ENCODE measurements around the gene DDAH1. TPM values are rescaled to one million over a fixed set of nuclear protein-coding genes. Genes with fewer than 3 reads are reported as not detected.

DDAH1 gene
- total and polyA plus RNA-seq, 5 donors from 2014 or later, result 0.15 TPM; not detected in 4

DNA sequence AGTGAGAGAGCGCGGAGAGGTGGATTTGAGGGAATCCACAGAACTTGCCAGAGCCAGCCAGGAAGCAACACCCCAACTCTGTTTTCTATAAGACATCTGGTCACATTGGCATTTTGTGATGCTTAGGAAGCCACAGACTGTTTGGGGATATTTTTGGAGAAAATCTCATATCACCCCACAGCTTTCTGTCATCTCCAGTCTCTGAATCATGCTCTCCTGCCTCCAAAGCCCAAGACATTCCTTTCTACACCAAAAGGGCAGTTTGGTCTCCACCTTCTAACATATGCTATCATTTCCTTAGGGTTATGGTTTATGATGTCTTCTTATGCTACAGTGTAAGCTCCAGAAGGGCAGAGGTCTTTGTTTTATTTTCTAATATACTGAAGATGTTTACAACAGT, 174.1 kb downstream of the DDAH1 start:
- Mint-ChIP-seq H3K36me3 (no peaks in the 10 kb centered on the region), H3K4me3 (no peak overlapping the region), H3K4me1 (no peaks in the 10 kb centered on the region), H3K27ac (no peak overlapping the region), H3K27me3 (peaks cover 4% of the 10 kb centered on the region), H3K9me3 (no peaks in the 10 kb centered on the region)
- Histone ChIP-seq H3K4me3 (ENCODE audit: low read depth, low read length) (no peak overlapping the region), H3K9me3 (ENCODE audit: control insufficient read depth in 2 of 2, low read length in 2 of 2) (no peaks in the 10 kb centered on the region), H3K36me3 (ENCODE audit: control insufficient read depth, insufficient read depth, low read length) (no peaks in the 10 kb centered on the region), H3K27ac (ENCODE audit: insufficient read depth, low read length, poor library complexity, severe bottlenecking) (no peak overlapping the region), H3K27me3 (ENCODE audit: control insufficient read depth, insufficient read depth, low read length) (no peaks in the 10 kb centered on the region), H3K4me1 (ENCODE audit: control insufficient read depth, insufficient read depth, low read length, poor library complexity, severe bottlenecking) (no peaks in the 10 kb centered on the region)
- no peak for DNase-seq
- ATAC-seq (ENCODE audit: low read depth in 2 of 2), result no peak

DNA sequence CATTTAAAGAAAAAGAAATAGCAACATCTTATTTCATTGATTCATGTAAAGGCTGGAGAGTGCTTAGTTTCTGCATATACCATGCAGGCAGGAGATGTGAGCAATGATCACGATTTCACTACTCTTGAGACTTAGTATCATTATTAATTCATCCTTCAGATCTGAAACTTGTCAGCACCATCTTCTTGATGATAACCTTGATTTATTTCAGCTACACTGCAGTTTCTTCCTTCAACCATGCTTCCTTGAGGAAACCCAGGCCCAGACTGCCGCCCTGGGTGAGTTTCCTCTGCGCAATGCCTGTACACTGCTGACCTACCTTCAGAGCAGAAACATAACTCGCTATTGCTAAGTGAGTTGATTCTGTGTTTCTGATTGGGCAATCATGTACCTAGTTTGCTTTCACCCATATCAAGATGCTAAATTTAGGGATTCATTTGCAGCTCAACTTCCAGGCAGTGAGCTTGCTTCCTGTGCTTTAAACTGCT, 175.1 kb downstream of the DDAH1 start:
- no peaks in the 10 kb centered on the region for H3K36me3 Mint-ChIP-seq
- H3K4me3 Mint-ChIP-seq, result no peak overlapping the region
- no peaks in the 10 kb centered on the region for H3K9me3 Mint-ChIP-seq
- no peak overlapping the region for H3K27ac ChIP-seq (ENCODE audit: insufficient read depth, low read length, poor library complexity, severe bottlenecking)
- no peaks in the 10 kb centered on the region for H3K4me1 Mint-ChIP-seq
- no peaks in the 10 kb centered on the region for H3K27me3 ChIP-seq (ENCODE audit: control insufficient read depth, insufficient read depth, low read length)
- no peak for ATAC-seq (ENCODE audit: low read depth in 2 of 2)
- H3K9me3 ChIP-seq (ENCODE audit: control insufficient read depth in 2 of 2, low read length in 2 of 2), result no peaks in the 10 kb centered on the region
- H3K27me3 Mint-ChIP-seq, result peaks cover 4% of the 10 kb centered on the region
- H3K4me3 ChIP-seq (ENCODE audit: low read depth, low read length), result no peak overlapping the region
- no peaks in the 10 kb centered on the region for H3K4me1 ChIP-seq (ENCODE audit: control insufficient read depth, insufficient read depth, low read length, poor library complexity, severe bottlenecking)
- DNase-seq, result no peak
- no peak overlapping the region for H3K27ac Mint-ChIP-seq
- H3K36me3 ChIP-seq (ENCODE audit: control insufficient read depth, insufficient read depth, low read length), result no peaks in the 10 kb centered on the region

DNA sequence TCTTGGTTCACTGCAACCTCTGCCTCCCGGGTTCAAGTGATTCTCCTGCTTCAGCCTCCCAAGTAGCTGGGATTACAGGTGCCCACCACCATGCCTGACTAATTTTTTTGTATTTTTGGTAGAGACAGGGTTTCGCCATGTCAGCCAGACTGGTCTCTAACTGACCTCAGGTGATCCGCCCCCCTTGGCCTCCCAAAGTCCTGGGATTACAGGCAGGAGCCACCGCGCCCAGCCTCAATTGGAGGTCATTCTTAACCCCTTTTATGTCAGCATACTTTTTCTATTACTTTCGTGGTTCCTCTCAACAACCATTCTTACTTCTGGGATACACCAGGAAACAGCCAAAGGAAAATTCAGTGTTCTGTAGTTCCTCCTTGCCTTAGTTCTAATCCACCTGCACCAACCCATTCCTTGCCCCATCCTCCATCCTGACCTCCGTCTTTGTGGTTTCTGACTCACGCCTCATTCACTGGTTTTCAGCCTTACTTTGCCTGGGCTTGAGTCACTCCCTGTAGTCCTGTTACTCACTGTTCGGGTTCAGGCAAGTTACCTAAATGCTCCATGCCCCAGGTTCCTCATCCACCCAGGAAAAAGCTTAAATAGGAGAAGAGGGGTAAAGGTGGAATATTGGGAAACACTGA, 175.6 kb downstream of the DDAH1 start:
- no peaks in the 10 kb centered on the region for H3K36me3 Mint-ChIP-seq
- Histone ChIP-seq H3K27me3 (ENCODE audit: control insufficient read depth, insufficient read depth, low read length) (no peaks in the 10 kb centered on the region), H3K36me3 (ENCODE audit: control insufficient read depth, insufficient read depth, low read length) (no peaks in the 10 kb centered on the region), H3K27ac (ENCODE audit: insufficient read depth, low read length, poor library complexity, severe bottlenecking) (no peak overlapping the region), H3K9me3 (ENCODE audit: control insufficient read depth in 2 of 2, low read length in 2 of 2) (no peaks in the 10 kb centered on the region), H3K4me1 (ENCODE audit: control insufficient read depth, insufficient read depth, low read length, poor library complexity, severe bottlenecking) (no peaks in the 10 kb centered on the region), H3K4me3 (ENCODE audit: low read depth, low read length) (no peak overlapping the region)
- no peak overlapping the region for H3K27ac Mint-ChIP-seq
- H3K4me1 Mint-ChIP-seq, result no peaks in the 10 kb centered on the region
- no peak for DNase-seq
- no peak overlapping the region for H3K4me3 Mint-ChIP-seq
- no peaks in the 10 kb centered on the region for H3K9me3 Mint-ChIP-seq
- H3K27me3 Mint-ChIP-seq, result peaks cover 4% of the 10 kb centered on the region
- no peak for ATAC-seq (ENCODE audit: low read depth in 2 of 2)

DNA sequence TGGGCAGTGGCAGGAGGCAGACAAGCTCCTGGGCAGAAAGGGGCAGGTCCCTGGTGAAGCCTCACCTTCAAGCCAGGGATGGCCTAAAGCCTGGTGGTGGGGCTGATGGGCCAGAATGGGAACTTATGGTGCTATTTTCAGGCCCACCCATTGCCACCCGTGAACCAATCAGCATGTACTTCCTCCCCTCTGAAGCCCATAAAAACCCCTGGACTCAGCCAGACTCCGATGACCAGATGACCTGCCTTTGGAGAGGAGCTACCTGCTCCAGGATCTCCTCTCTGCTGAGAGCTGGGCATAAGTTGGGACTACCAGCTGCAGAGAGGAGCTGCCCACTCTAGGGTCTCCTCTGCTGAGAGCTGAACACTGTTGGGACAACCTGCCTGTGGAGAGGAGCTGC, 180.8 kb downstream of the DDAH1 start:
- no peak overlapping the region for H3K27ac Mint-ChIP-seq
- no peaks in the 10 kb centered on the region for H3K27me3 ChIP-seq (ENCODE audit: control insufficient read depth, insufficient read depth, low read length)
- H3K4me3 Mint-ChIP-seq, result no peak overlapping the region
- peaks cover 0 to 16% (median 3%) of the 10 kb centered on the region in 4 donors for H3K4me1 Mint-ChIP-seq
- no peak for DNase-seq
- H3K36me3 ChIP-seq (ENCODE audit: control insufficient read depth, insufficient read depth, low read length), result no peaks in the 10 kb centered on the region
- no peaks in the 10 kb centered on the region for H3K9me3 ChIP-seq (ENCODE audit: control insufficient read depth in 2 of 2, low read length in 2 of 2)
- H3K4me1 ChIP-seq (ENCODE audit: control insufficient read depth, insufficient read depth, low read length, poor library complexity, severe bottlenecking), result no peaks in the 10 kb centered on the region
- H3K27ac ChIP-seq (ENCODE audit: insufficient read depth, low read length, poor library complexity, severe bottlenecking), result no peak overlapping the region
- no peaks in the 10 kb centered on the region for H3K9me3 Mint-ChIP-seq
- no peak for ATAC-seq (ENCODE audit: low read depth in 2 of 2)
- no peaks in the 10 kb centered on the region for H3K36me3 Mint-ChIP-seq
- H3K27me3 Mint-ChIP-seq, result peaks cover under 1% of the 10 kb centered on the region
- H3K4me3 ChIP-seq (ENCODE audit: low read depth, low read length), result no peak overlapping the region

DNA sequence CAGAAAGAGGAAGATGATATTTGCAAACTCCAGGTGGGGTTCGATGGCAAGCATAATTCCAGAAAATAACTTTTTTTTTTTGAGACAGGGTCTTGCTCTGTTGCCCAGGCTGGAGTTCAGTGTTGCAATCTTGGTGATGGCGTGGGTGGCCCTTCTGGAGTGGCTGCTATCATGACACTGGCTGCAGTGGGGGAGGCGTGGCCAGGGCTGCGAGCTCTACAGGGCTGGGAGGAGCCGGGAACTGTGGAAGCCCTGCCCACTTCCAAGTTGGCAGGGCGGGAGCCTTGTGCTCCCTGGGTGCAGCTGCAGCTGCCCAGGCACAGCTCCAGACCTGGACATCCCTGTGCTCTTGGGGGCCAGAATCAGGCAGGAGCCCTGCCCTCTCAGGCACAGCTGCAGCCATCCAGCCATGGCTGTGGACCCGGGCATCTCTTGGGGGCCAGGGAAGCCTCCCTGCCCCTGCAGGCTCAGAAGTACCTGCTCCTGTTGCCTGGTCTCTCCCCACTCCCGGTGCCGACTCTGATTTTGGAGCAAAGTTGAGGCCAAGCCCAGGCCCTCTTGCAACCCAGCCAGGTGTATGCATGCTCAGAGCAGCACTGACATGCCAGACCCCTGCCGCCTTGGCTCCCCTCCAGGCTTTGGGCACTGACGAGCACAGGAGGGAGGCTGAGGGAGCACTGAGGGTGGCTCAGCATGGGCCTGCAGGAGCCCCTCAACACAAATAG, 181.3 kb downstream of the DDAH1 start:
- H3K27ac ChIP-seq (ENCODE audit: insufficient read depth, low read length, poor library complexity, severe bottlenecking), result no peak overlapping the region
- Mint-ChIP-seq H3K27me3 (peaks cover 6% of the 10 kb centered on the region), H3K4me3 (no peak overlapping the region), H3K9me3 (peaks cover 0 to 3% (median 0%) of the 10 kb centered on the region in 7 donors), H3K36me3 (no peaks in the 10 kb centered on the region), H3K27ac (peak overlapping the region in 1 of 3 donors; percentile 5), H3K4me1 (peaks cover 0 to 21% (median 9%) of the 10 kb centered on the region in 4 donors)
- DNase-seq (no peak), ATAC-seq (ENCODE audit: low read depth in 2 of 2) (no peak)
- H3K36me3 ChIP-seq (ENCODE audit: control insufficient read depth, insufficient read depth, low read length), result no peaks in the 10 kb centered on the region
- H3K9me3 ChIP-seq (ENCODE audit: control insufficient read depth in 2 of 2, low read length in 2 of 2), result no peaks in the 10 kb centered on the region
- H3K4me3 ChIP-seq (ENCODE audit: low read depth, low read length), result no peak overlapping the region
- peaks cover 5% of the 10 kb centered on the region for H3K4me1 ChIP-seq (ENCODE audit: control insufficient read depth, insufficient read depth, low read length, poor library complexity, severe bottlenecking)
- H3K27me3 ChIP-seq (ENCODE audit: control insufficient read depth, insufficient read depth, low read length), result no peaks in the 10 kb centered on the region

DNA sequence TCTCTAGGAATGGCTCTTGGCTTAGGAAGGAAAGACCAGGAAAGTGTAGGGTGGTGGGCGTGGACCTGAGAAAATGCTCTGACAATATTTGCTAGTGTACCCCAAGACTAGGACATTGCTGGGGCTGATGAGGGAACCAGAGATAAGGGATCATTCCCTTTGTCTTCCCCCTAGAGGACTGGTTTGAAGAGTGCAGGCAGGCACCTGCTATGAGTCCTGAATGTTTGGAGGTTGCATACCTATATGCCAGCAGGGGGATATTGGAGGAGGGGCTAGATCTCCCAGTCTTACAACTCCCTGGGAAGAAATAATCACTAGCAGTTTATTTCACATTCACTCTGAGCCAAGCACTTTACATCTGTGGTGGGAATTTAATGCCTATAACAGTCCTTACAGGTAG, 182.5 kb downstream of the DDAH1 start:
- H3K4me1 Mint-ChIP-seq, result peaks cover 0 to 23% (median 11%) of the 10 kb centered on the region in 4 donors
- Histone ChIP-seq H3K27ac (ENCODE audit: insufficient read depth, low read length, poor library complexity, severe bottlenecking) (no peak overlapping the region), H3K4me3 (ENCODE audit: low read depth, low read length) (no peak overlapping the region), H3K9me3 (ENCODE audit: control insufficient read depth in 2 of 2, low read length in 2 of 2) (no peaks in the 10 kb centered on the region), H3K27me3 (ENCODE audit: control insufficient read depth, insufficient read depth, low read length) (no peaks in the 10 kb centered on the region), H3K36me3 (ENCODE audit: control insufficient read depth, insufficient read depth, low read length) (no peaks in the 10 kb centered on the region), H3K4me1 (ENCODE audit: control insufficient read depth, insufficient read depth, low read length, poor library complexity, severe bottlenecking) (peaks cover 5% of the 10 kb centered on the region)
- ATAC-seq (ENCODE audit: low read depth in 2 of 2) (no peak), DNase-seq (no peak)
- H3K27me3 Mint-ChIP-seq, result peaks cover 6% of the 10 kb centered on the region
- no peak overlapping the region for H3K27ac Mint-ChIP-seq
- H3K9me3 Mint-ChIP-seq, result peaks cover 0 to 3% (median 0%) of the 10 kb centered on the region in 7 donors
- no peaks in the 10 kb centered on the region for H3K36me3 Mint-ChIP-seq
- H3K4me3 Mint-ChIP-seq, result peak overlapping the region in 1 of 4 donors; percentile 12

DNA sequence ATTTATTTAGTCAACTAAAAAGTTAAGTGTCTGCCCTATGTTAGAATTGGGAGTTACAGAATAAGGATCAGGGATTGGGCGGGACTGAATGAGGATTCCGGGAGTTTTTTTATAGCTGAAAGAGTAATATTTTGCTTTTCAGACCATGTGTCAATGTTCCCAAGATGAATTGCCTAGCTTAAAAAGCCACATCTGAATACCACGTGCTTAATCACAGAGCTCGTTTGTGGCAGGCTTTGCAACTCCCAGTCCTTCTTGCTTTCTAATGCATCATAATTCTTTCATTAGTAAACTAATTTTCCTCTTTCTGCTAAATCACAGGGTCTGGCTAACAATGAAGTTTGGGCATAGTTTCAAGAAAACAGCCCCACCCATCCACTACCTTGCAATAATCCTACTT, 184.3 kb downstream of the DDAH1 start:
- Histone ChIP-seq H3K9me3 (ENCODE audit: control insufficient read depth in 2 of 2, low read length in 2 of 2) (no peaks in the 10 kb centered on the region), H3K27me3 (ENCODE audit: control insufficient read depth, insufficient read depth, low read length) (no peaks in the 10 kb centered on the region), H3K36me3 (ENCODE audit: control insufficient read depth, insufficient read depth, low read length) (no peaks in the 10 kb centered on the region), H3K4me3 (ENCODE audit: low read depth, low read length) (no peak overlapping the region), H3K27ac (ENCODE audit: insufficient read depth, low read length, poor library complexity, severe bottlenecking) (no peak overlapping the region), H3K4me1 (ENCODE audit: control insufficient read depth, insufficient read depth, low read length, poor library complexity, severe bottlenecking) (peaks cover 16% of the 10 kb centered on the region)
- H3K9me3 Mint-ChIP-seq, result peaks cover 0 to 3% (median 0%) of the 10 kb centered on the region in 7 donors
- H3K27me3 Mint-ChIP-seq, result peaks cover 6% of the 10 kb centered on the region
- DNase-seq (no peak), ATAC-seq (ENCODE audit: low read depth in 2 of 2) (no peak)
- no peak overlapping the region for H3K4me3 Mint-ChIP-seq
- no peaks in the 10 kb centered on the region for H3K36me3 Mint-ChIP-seq
- peaks cover 5 to 35% (median 16%) of the 10 kb centered on the region in 4 donors for H3K4me1 Mint-ChIP-seq
- no peak overlapping the region for H3K27ac Mint-ChIP-seq

All from CD4-positive, CD25-positive, alpha-beta regulatory T cell (primary cell).